ENCODE measurements around the gene SLC52A1. TPM values are rescaled to one million over a fixed set of nuclear protein-coding genes. Genes with fewer than 3 reads are reported as not detected.

SLC52A1 gene
- total and polyA plus RNA-seq, 2 of the 13 experiments (the other 11 are each of a cell fraction or from before 2014, with no cell fraction given) = 0.03 to 0.13 TPM

- Histone ChIP-seq H3K79me2 (ENCODE audit: insufficient read depth, low read length) (peaks cover 10% of the 10 kb centered on the region), H3K4me3 (replicated peaks in 1 of 3; ENCODE audit: insufficient read depth in 1 of 3, low read depth in 2 of 3, low read length in 3 of 3) (no peak overlapping the region), H4K20me1 (ENCODE audit: insufficient read depth, low read length) (no peaks in the 10 kb centered on the region), H3K36me3 (replicated peaks in 1 of 2; ENCODE audit: control insufficient read depth in 1 of 2, insufficient read depth in 2 of 2, low read length in 2 of 2) (no peaks in the 10 kb centered on the region), H3K27ac (ENCODE audit: extremely low read length, insufficient read depth, low read length) (no peak overlapping the region), H3K9ac (ENCODE audit: insufficient read depth, low read depth, low read length) (no peak overlapping the region), H3K4me2 (ENCODE audit: low read depth, low read length) (no peak overlapping the region), H3K4me1 (ENCODE audit: insufficient read depth, low read length) (peaks cover 16% of the 10 kb centered on the region), H3K9me3 (ENCODE audit: low read length) (no peaks in the 10 kb centered on the region), H3K27me3 (ENCODE audit: control insufficient read depth in 1 of 2, insufficient read depth in 2 of 2, low read length in 2 of 2) (no peaks in the 10 kb centered on the region; a peak in 1 of 5 replicates), H2AFZ (ENCODE audit: low read length) (no peak overlapping the region)
- WGBS (ENCODE audit: low lambda C conversion rate) = 74% methylated on average over 6 of the region's 6 CpGs
- TF ChIP-seq ZNF678 (CRISPR knock-in tag; IDR thresholded peaks at IDR 0.05) = no peak
- TF ChIP-seq ZNF263 (CRISPR knock-in tag; IDR thresholded peaks at IDR 0.05) = peak; percentile 68; the same call in 1 of the 2 replicates
- no peak for FAIRE-seq
- ChIA-PET CTCF (ENCODE audit: low intra/inter-chr PET ratio, low total read pairs) (no interaction called here), POLR2A (no interaction called here)
- intact Hi-C loops (cut with micrococcal nuclease; ENCODE audit: unreplicated experiment) = no loop called here
- DNase-seq (ENCODE audit: low spot score) = no peak
- no TSS peak for BruUV-seq (replicated peaks)
- in situ Hi-C loops (cut with HindIII; ENCODE audit: extremely low pct_ligation_motif_present, low pct_unique_long_range_greater_than_20kb) = no loop called here
- ATAC-seq = no peak
Measured at GRCh38 chr17:4994081-4994595, 41.1 kb downstream of the SLC52A1 start.

DNA sequence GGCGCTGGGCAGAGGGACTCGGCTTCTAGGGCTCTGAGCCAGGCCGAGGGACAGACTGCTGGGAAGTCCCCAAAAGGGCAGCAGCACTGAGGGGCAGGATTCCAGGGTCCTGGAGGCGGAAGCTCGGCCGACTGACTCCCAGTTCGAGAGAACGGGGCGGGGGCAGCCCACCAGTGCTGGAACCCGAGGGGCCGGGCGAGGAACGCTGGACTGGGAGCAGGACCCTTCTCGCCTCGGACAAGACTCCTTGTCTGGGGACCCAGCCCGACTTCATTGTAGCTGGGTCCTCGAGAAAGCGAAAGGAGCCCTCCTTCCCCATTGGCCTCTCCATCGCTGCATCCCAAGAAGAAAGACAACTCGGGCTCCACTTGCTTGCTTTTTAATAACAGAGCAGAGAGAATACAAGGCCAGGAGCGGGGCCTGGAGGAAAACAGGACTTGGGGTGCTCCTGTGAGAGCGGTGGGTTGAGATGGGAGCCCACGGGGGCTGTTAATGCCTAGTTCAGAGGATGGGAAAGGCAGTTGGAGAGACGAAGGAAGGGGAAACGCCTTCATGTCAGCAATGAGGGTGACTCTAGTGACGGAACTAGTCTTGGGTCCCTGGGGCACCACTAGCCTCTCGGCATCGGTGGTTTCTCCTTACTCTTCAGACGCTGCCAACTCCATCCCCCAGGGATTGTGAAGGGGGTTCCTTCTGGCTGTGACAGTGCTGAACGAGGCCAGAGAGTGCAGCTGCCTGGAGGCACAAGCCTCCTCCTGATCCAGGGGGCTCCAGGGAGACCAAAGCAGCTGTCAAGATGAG lies 47.3 kb downstream of the SLC52A1 start:
- Histone ChIP-seq H3K4me1 (ENCODE audit: insufficient read depth, low read length) (peaks cover 30% of the 10 kb centered on the region), H3K4me3 (replicated peaks in 1 of 3; ENCODE audit: insufficient read depth in 1 of 3, low read depth in 2 of 3, low read length in 3 of 3) (peak overlapping the region; percentile 80 to 87 (median 84)), H3K27me3 (ENCODE audit: control insufficient read depth in 1 of 2, insufficient read depth in 2 of 2, low read length in 2 of 2) (no peaks in the 10 kb centered on the region), H3K36me3 (replicated peaks in 1 of 2; ENCODE audit: control insufficient read depth in 1 of 2, insufficient read depth in 2 of 2, low read length in 2 of 2) (no peaks in the 10 kb centered on the region; a peak in 1 of 5 replicates), H3K27ac (ENCODE audit: extremely low read length, insufficient read depth, low read length) (peak overlapping the region; percentile 5), H2AFZ (ENCODE audit: low read length) (no peak overlapping the region), H4K20me1 (ENCODE audit: insufficient read depth, low read length) (no peaks in the 10 kb centered on the region), H3K79me2 (ENCODE audit: insufficient read depth, low read length) (no peaks in the 10 kb centered on the region), H3K9ac (ENCODE audit: insufficient read depth, low read depth, low read length) (peak overlapping the region; percentile 70), H3K9me3 (ENCODE audit: low read length) (no peaks in the 10 kb centered on the region), H3K4me2 (ENCODE audit: low read depth, low read length) (peak overlapping the region; percentile 94)
- ChIA-PET POLR2A (interaction anchor here (1.1 to 5.6 kb wide), 6 partner anchors 9 to 68 kb away, joined by 4 to 78 read pairs (median 8); partner anchors contain the start of genes INCA1, KIF1C, RNF167 and SLC25A11), CTCF (ENCODE audit: low intra/inter-chr PET ratio, low total read pairs) (interaction anchor here (2.0 kb wide), 1 partner anchor 78 kb away, joined by 7 read pairs; no protein-coding TSS in a partner anchor)
- ATAC-seq = no peak
- no peak for DNase-seq (ENCODE audit: low spot score)
- TSS peak; percentile 75 for BruUV-seq (replicated peaks)
- in situ Hi-C loops (cut with HindIII; ENCODE audit: extremely low pct_ligation_motif_present, low pct_unique_long_range_greater_than_20kb) (no loop called here), intact Hi-C loops (cut with micrococcal nuclease; ENCODE audit: unreplicated experiment) (loop anchor here (2.0 kb wide), 1 partner anchor 75 kb away; no protein-coding TSS in a partner anchor)
- FAIRE-seq = no peak
- 60% methylated on average over 21 of the region's 30 CpGs for WGBS (ENCODE audit: low lambda C conversion rate)
- TF ChIP-seq ZSCAN5A (CRISPR knock-in tag; IDR thresholded peaks at IDR 0.05; ENCODE audit: borderline replicate concordance) = peak; percentile 7; the same call in 1 of the 2 replicates
- 0 out of 2 replicates have a peak, but pooled peaks have one; percentile 14 for TF ChIP-seq PCBP1 (IDR thresholded peaks at IDR 0.05; ENCODE audit: borderline replicate concordance, low read depth, low read length)
- TF ChIP-seq SAP130 (CRISPR knock-in tag; IDR thresholded peaks at IDR 0.05; ENCODE audit: low read depth) = no peak
- TF ChIP-seq, protein P1, sequence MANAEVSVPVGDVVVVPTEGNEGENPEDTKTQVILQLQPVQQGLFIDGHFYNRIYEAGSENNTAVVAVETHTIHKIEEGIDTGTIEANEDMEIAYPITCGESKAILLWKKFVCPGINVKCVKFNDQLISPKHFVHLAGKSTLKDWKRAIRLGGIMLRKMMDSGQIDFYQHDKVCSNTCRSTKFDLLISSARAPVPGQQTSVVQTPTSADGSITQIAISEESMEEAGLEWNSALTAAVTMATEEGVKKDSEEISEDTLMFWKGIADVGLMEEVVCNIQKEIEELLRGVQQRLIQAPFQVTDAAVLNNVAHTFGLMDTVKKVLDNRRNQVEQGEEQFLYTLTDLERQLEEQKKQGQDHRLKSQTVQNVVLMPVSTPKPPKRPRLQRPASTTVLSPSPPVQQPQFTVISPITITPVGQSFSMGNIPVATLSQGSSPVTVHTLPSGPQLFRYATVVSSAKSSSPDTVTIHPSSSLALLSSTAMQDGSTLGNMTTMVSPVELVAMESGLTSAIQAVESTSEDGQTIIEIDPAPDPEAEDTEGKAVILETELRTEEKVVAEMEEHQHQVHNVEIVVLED (CRISPR knock-in tag; IDR thresholded peaks at IDR 0.05; ENCODE audit: borderline replicate concordance) = peak; percentile 0; the same call in 1 of the 2 replicates
- no peak for TF ChIP-seq STAT5B (CRISPR knock-in tag; IDR thresholded peaks at IDR 0.05)
- no peak for TF ChIP-seq ZNF782 (CRISPR knock-in tag; IDR thresholded peaks at IDR 0.05; ENCODE audit: borderline replicate concordance)
- TF ChIP-seq POLR2A (IDR thresholded peaks at IDR 0.05; ENCODE audit: insufficient read depth in 1 of 2, low read depth in 2 of 2, low read length in 2 of 2) = 0 out of 4 replicates have a peak, but pooled peaks of 1 of the 2 experiments have one; percentile 57
- TF ChIP-seq ZNF614 (CRISPR knock-in tag; IDR thresholded peaks at IDR 0.05; ENCODE audit: borderline replicate concordance) = peak; percentile 1; the same call in 1 of the 2 replicates
- TF ChIP-seq ZNF354B (CRISPR knock-in tag; IDR thresholded peaks at IDR 0.05) = 0 out of 2 replicates have a peak, but pooled peaks have one; percentile 44
- 0 out of 2 replicates have a peak, but pooled peaks have one; percentile 7 for TF ChIP-seq ZNF224 (CRISPR knock-in tag; IDR thresholded peaks at IDR 0.05)
- 0 out of 2 replicates have a peak, but pooled peaks have one; percentile 8 for TF ChIP-seq ZNF329 (CRISPR knock-in tag; IDR thresholded peaks at IDR 0.05; ENCODE audit: low read depth)
- 0 out of 2 replicates have a peak, but pooled peaks have one; percentile 21 for TF ChIP-seq ZSCAN31 (CRISPR knock-in tag; IDR thresholded peaks at IDR 0.05; ENCODE audit: low read depth)

All from HepG2 (cell line).